DOHH2 (cell line): ENCODE measurements around the gene TAL1.

ENCODE experiments used
- H3F3A ChIP-seq: fragments of 200-600 bp; sonication (generic), shearing (Covaris generic); 2 replicates; pipeline ENCODE4 v1.6.0; 2016; ENCODE audit warnings: antibody characterized with exemption, mild to moderate bottlenecking; ENCODE audit not compliant: control insufficient read depth, insufficient read depth
- H3K27ac ChIP-seq: fragments of 200-600 bp; sonication (generic); 2 replicates; pipeline ENCODE4 v1.5.1; 2014; ENCODE audit warnings: low read depth, mild to moderate bottlenecking, low read length, moderate library complexity
- H3K27me3 ChIP-seq: fragments of 200-600 bp; sonication (generic); 2 replicates; pipeline ENCODE4 v1.6.1; 2014; ENCODE audit warnings: mild to moderate bottlenecking, low read length, mixed read lengths; ENCODE audit not compliant: control insufficient read depth
- H3K36me3 ChIP-seq: fragments of 200-600 bp; sonication (generic); 2 replicates; pipeline ENCODE4 v1.6.1; 2014; ENCODE audit warnings: mild to moderate bottlenecking, low read length, moderate library complexity, mixed read lengths; ENCODE audit not compliant: control insufficient read depth
- H3K4me1 ChIP-seq: fragments of 200-600 bp; sonication (generic); 2 replicates; pipeline ENCODE4 v1.6.1; 2014; ENCODE audit warnings: mild to moderate bottlenecking, low read length, mixed read lengths; ENCODE audit not compliant: control insufficient read depth
- H3K4me2 ChIP-seq: fragments of 200-600 bp; sonication (generic); 2 replicates; pipeline ENCODE4 v1.6.0; 2014; ENCODE audit warnings: mild to moderate bottlenecking, low read length, moderate library complexity
- H3K4me3 ChIP-seq: fragments of 200-600 bp; sonication (generic); 2 replicates; pipeline ENCODE4 v1.5.1; 2014; ENCODE audit warnings: mild to moderate bottlenecking, low read length, mixed read lengths
- H3K79me2 ChIP-seq: fragments of 200-600 bp; sonication (generic); 2 replicates; pipeline ENCODE4 v1.6.1; 2014; ENCODE audit warnings: mild to moderate bottlenecking, low read length, mixed read lengths; ENCODE audit not compliant: control insufficient read depth
- H3K9me2 ChIP-seq: fragments of 200-600 bp; sonication (generic); replicated peaks from 2 replicates; pipeline ENCODE4 v1.6.1; 2014; ENCODE audit warnings: mild to moderate bottlenecking, low read length, mixed read lengths; ENCODE audit not compliant: control insufficient read depth
- H3K9me3 ChIP-seq: fragments of 200-600 bp; sonication (generic); 2 replicates; pipeline ENCODE4 v1.6.1; 2014; ENCODE audit warnings: antibody characterized with exemption, low read length, mixed read lengths; ENCODE audit not compliant: control insufficient read depth, insufficient read depth
- H4K20me1 ChIP-seq: fragments of 200-600 bp; sonication (generic); 2 replicates; pipeline ENCODE4 v1.6.0; 2014; ENCODE audit warnings: low read depth, mild to moderate bottlenecking, antibody characterized with exemption, low read length, moderate library complexity; ENCODE audit not compliant: control insufficient read depth, insufficient read depth
- CTCF ChIP-seq: fragments of 200-600 bp; sonication (generic); IDR thresholded peaks from one replicate; pipeline ENCODE4 v1.5.1; 2014; ENCODE audit warnings: antibody characterized with exemption, mild to moderate bottlenecking, low read depth, low read length; ENCODE audit not compliant: poor library complexity, severe bottlenecking
- EZH2phosphoT487 ChIP-seq: fragments of 200-600 bp; sonication (generic); IDR thresholded peaks from 2 replicates; pipeline ENCODE4 v1.6.1; 2017; ENCODE audit warnings: borderline replicate concordance, mild to moderate bottlenecking, antibody characterized with exemption, low read length, moderate library complexity, mixed read lengths

Gene TAL1

GRCh38 chr1:47180603-47181094 is 51.4 kb downstream of the TAL1 start:
- H4K20me1 ChIP-seq, result no peaks in the 10 kb centered on the region
- TF ChIP-seq EZH2phosphoT487 (no peak), CTCF (no peak)
- H3K27ac ChIP-seq, result no peak overlapping the region
- H3F3A ChIP-seq, result no peaks in the 10 kb centered on the region
- H3K4me3 ChIP-seq, result no peak overlapping the region
- H3K4me1 ChIP-seq, result peaks cover 4% of the 10 kb centered on the region
- H3K9me3 ChIP-seq, result no peaks in the 10 kb centered on the region
- no peaks in the 10 kb centered on the region for H3K36me3 ChIP-seq
- peaks cover 12% of the 10 kb centered on the region for H3K27me3 ChIP-seq
- H3K79me2 ChIP-seq, result no peaks in the 10 kb centered on the region
- H3K9me2 ChIP-seq, result no peaks in the 10 kb centered on the region
- H3K4me2 ChIP-seq, result no peak overlapping the region

GRCh38 chr1:47179988-47180563 is 51.9 kb downstream of the TAL1 start:
- H3K4me3 ChIP-seq, result no peak overlapping the region
- H3K4me2 ChIP-seq, result no peak overlapping the region

GRCh38 chr1:47179017-47179987 is 52.7 kb downstream of the TAL1 start:
- Histone ChIP-seq H3F3A (no peaks in the 10 kb centered on the region), H3K4me1 (peaks cover 4% of the 10 kb centered on the region), H3K36me3 (no peaks in the 10 kb centered on the region), H3K79me2 (no peaks in the 10 kb centered on the region), H3K27me3 (peaks cover 12% of the 10 kb centered on the region), H3K4me2 (peak overlapping the region; percentile 76), H3K4me3 (peak overlapping the region; percentile 54), H4K20me1 (no peaks in the 10 kb centered on the region), H3K27ac (no peak overlapping the region), H3K9me2 (no peaks in the 10 kb centered on the region), H3K9me3 (no peaks in the 10 kb centered on the region)
- peak; percentile 92 for TF ChIP-seq CTCF
- TF ChIP-seq EZH2phosphoT487, result no peak

More at GRCh38 chr1:47179988-47180563, 51.9 kb downstream of the TAL1 start:
- Histone ChIP-seq H3K9me2 (no peaks in the 10 kb centered on the region), H3K27ac (no peak overlapping the region), H3K36me3 (no peaks in the 10 kb centered on the region), H3K79me2 (no peaks in the 10 kb centered on the region), H3K27me3 (peaks cover 12% of the 10 kb centered on the region), H3K4me1 (peaks cover 4% of the 10 kb centered on the region), H4K20me1 (no peaks in the 10 kb centered on the region), H3F3A (no peaks in the 10 kb centered on the region), H3K9me3 (no peaks in the 10 kb centered on the region)
- TF ChIP-seq EZH2phosphoT487 (no peak), CTCF (no peak)
